Esophagus squamous epithelium (tissue), 5 donors: ENCODE results near the gene TTF2. TPM values are rescaled to one million over a fixed set of nuclear protein-coding genes. Genes with fewer than 3 reads are reported as not detected.
A peak's percentile ranks its signal among the peaks of the same experiment; 100 is the strongest.

Experiments
- DNase-seq: peaks from one replicate; lab custom pipeline; 2025; lab: John Stamatoyannopoulos, UW
- H3K27ac ChIP-seq, 4 donors: fragments of 200-600 bp; sonication (generic); one replicate each; pipeline ENCODE4 v1.5.1; 2016 to 2019; ENCODE audit warnings: mild to moderate bottlenecking in 1 of 4
- H3K27me3 ChIP-seq, 4 donors: fragments of 200-600 bp; sonication (generic); 1 replicate in 3 of 4; 2 replicates in 1 of 4; pipeline versions ENCODE4 v1.5.1 to v1.6.0; 2017 to 2021; ENCODE audit warnings: antibody characterized with exemption in 1 of 4
- H3K36me3 ChIP-seq, 3 donors: fragments of 200-600 bp; sonication (generic); one replicate each; pipeline ENCODE4 v1.5.1; 2016 to 2019
- H3K4me1 ChIP-seq, 3 donors: fragments of 200-600 bp; sonication (generic); one replicate each; pipeline ENCODE4 v1.5.1; 2017 to 2019
- H3K4me3 ChIP-seq, 4 donors: fragments of 200-600 bp; sonication (generic); 1 replicate in 3 of 4; 2 replicates in 1 of 4; pipeline ENCODE4 v1.5.1; 2016 to 2019; ENCODE audit warnings: mild to moderate bottlenecking in 2 of 4, moderate library complexity in 1 of 4
- H3K9me3 ChIP-seq, 3 donors: fragments of 200-600 bp; sonication (generic); one replicate each; pipeline ENCODE4 v1.5.1; 2016 to 2019
- CTCF ChIP-seq, 6 experiments: fragments of 450-650 bp in 4 of 6; fragments of 200-600 bp in 2 of 6; sonication (generic) in 2 of 6; IDR thresholded peaks; one replicate each; pipeline ENCODE4 v1.5.1; 2016 to 2019; ENCODE audit warnings: antibody characterized with exemption in 6 of 6, mild to moderate bottlenecking in 4 of 6, moderate library complexity in 4 of 6
- POLR2A ChIP-seq, 4 donors: fragments of 450-650 bp; IDR thresholded peaks; one replicate each; pipeline ENCODE4 v1.6.1; 2017; ENCODE audit warnings: antibody characterized with exemption in 4 of 4, mild to moderate bottlenecking in 4 of 4, moderate library complexity in 3 of 4
- WGBS, 2 donors: methylation state at CpG; one replicate each; pipeline ENCODE4 v1.1.5; 2018; 5-methylcytosine and 5-hydroxymethylcytosine counted together
- intact Hi-C: fragments of 100-400 bp; cut with DNase I; formaldehyde crosslinking; loops from one replicate; pipeline ENCODE4 v1.15.0; 2022
- total RNA-seq, 4 donors: library from RNA; depleted of rRNA; stranded (reverse); fragments of >200 nt; gene quantifications; one replicate each; pipeline ENCODE4 v1.1.0, GENCODE V29; 2016
- donor health status: DM: yes; HTN: yes; CAD: no.

Gene TTF2
- total RNA-seq, 4 donors from 2014 or later = 7.2 to 24.2 (median 19.2) TPM

GRCh38 chr1:117120774-117121588, 60.9 kb downstream of the TTF2 start:
- intact Hi-C loops = loop anchor here (10.0 kb wide), 1 partner anchor 56 kb away; the partner anchor contains the start of gene TTF2
- Histone ChIP-seq H3K27ac (peak overlapping the region; percentile 83 to 96 (median 93)), H3K4me3 (peak overlapping the region; percentile 65 to 91 (median 76)), H3K9me3 (no peaks in the 10 kb centered on the region), H3K27me3 (no peaks in the 10 kb centered on the region), H3K36me3 (no peaks in the 10 kb centered on the region), H3K4me1 (peaks cover 5 to 21% (median 6%) of the 10 kb centered on the region in 3 donors)
- no peak for DNase-seq
- TF ChIP-seq POLR2A (IDR thresholded peaks at IDR 0.05) (no peak), CTCF (IDR thresholded peaks at IDR 0.05) (no peak)
- WGBS, 2 donors = 29 to 55% methylated on average over 7 to 16 of the region's 29 CpGs

GRCh38 chr1:117121589-117122329, 61.6 kb downstream of the TTF2 start, which contains the start of gene TRIM45:
TSS of gene TRIM45 (minus strand) at chr1:117121749. CDS start at chr1:117121201, 548 bp downstream.
- peak in 1 of 4 donors; percentile 30 for TF ChIP-seq POLR2A (IDR thresholded peaks at IDR 0.05)
- peak in 5 of 6 experiments; percentile 58 to 71 (median 66) for TF ChIP-seq CTCF (IDR thresholded peaks at IDR 0.05)
- no peaks in the 10 kb centered on the region for H3K9me3 ChIP-seq
- H3K27me3 ChIP-seq = no peaks in the 10 kb centered on the region
- peak; percentile 69 for DNase-seq
- peak within 1 kb of the TSS; percentile 65 to 91 (median 76) for H3K4me3 ChIP-seq
- peaks cover 5 to 21% (median 6%) of the 10 kb centered on the region in 3 donors for H3K4me1 ChIP-seq
- 0% methylated on average over 2 to 14 of the region's 71 CpGs for WGBS, 2 donors
- intact Hi-C loops = loop anchor here (10.0 kb wide), 1 partner anchor 57 kb away; the partner anchor contains the start of gene TTF2
- H3K27ac ChIP-seq = peak within 1 kb of the TSS; percentile 83 to 96 (median 93)
- H3K36me3 ChIP-seq = no peaks in the 10 kb centered on the region

GRCh38 chr1:117122330-117123025, 62.4 kb downstream of the TTF2 start:
- no peak for DNase-seq
- peaks cover 5 to 21% (median 6%) of the 10 kb centered on the region in 3 donors for H3K4me1 ChIP-seq
- no peaks in the 10 kb centered on the region for H3K9me3 ChIP-seq
- no peaks in the 10 kb centered on the region for H3K27me3 ChIP-seq
- H3K4me3 ChIP-seq = peak overlapping the region; percentile 65 to 91 (median 76)
- intact Hi-C loops = loop anchor here (10.0 kb wide), 1 partner anchor 58 kb away; the partner anchor contains the start of gene TTF2
- no peaks in the 10 kb centered on the region for H3K36me3 ChIP-seq
- TF ChIP-seq CTCF (IDR thresholded peaks at IDR 0.05) (no peak), POLR2A (IDR thresholded peaks at IDR 0.05) (no peak)
- 72 to 90% methylated on average over 6 to 12 of the region's 32 CpGs for WGBS, 2 donors
- peak overlapping the region; percentile 83 to 96 (median 93) for H3K27ac ChIP-seq

GRCh38 chr1:117123274-117123673, 63.1 kb downstream of the TTF2 start:
- no peaks in the 10 kb centered on the region for H3K27me3 ChIP-seq
- intact Hi-C loops = loop anchor here (10.0 kb wide), 1 partner anchor 58 kb away; the partner anchor contains the start of gene TTF2
- H3K4me1 ChIP-seq = peaks cover 5 to 21% (median 6%) of the 10 kb centered on the region in 3 donors
- H3K27ac ChIP-seq = no peak overlapping the region
- H3K36me3 ChIP-seq = no peaks in the 10 kb centered on the region
- WGBS, 2 donors = 90 to 93% methylated on average over 2 of the region's 2 CpGs
- no peak for DNase-seq
- no peaks in the 10 kb centered on the region for H3K9me3 ChIP-seq
- H3K4me3 ChIP-seq = no peak overlapping the region
- no peak for TF ChIP-seq CTCF (IDR thresholded peaks at IDR 0.05)
- TF ChIP-seq POLR2A (IDR thresholded peaks at IDR 0.05) = no peak
